Muscle layer of colon (tissue), 2 donors: ENCODE data around the gene CITED1.

Source experiments
- H3K27ac ChIP-seq: one replicate; pipeline ENCODE4 v1.7.0; 2013; ENCODE audit warnings: low read depth, mild to moderate bottlenecking, low read length, moderate library complexity
- H3K27me3 ChIP-seq, 2 donors: one replicate each; pipeline ENCODE4 v1.7.0; 2013; ENCODE audit warnings: low read length in 2 of 2, mild to moderate bottlenecking in 2 of 2; ENCODE audit not compliant: insufficient read depth in 2 of 2, control insufficient read depth in 1 of 2
- H3K36me3 ChIP-seq: one replicate; pipeline ENCODE4 v1.7.0; 2013; ENCODE audit warnings: mild to moderate bottlenecking, low read length; ENCODE audit not compliant: insufficient read depth
- H3K4me1 ChIP-seq: one replicate; pipeline ENCODE4 v1.7.0; 2013; ENCODE audit warnings: mild to moderate bottlenecking, low read length; ENCODE audit not compliant: insufficient read depth
- H3K4me3 ChIP-seq, 2 donors: one replicate each; pipeline ENCODE4 v1.7.0; 2013; ENCODE audit warnings: low read length in 2 of 2, low read depth in 1 of 2, mild to moderate bottlenecking in 1 of 2, moderate library complexity in 1 of 2
- H3K9ac ChIP-seq: one replicate; pipeline ENCODE4 v1.7.0; 2013; ENCODE audit warnings: low read length
- H3K9me3 ChIP-seq: one replicate; pipeline ENCODE4 v1.7.0; 2013; ENCODE audit warnings: mild to moderate bottlenecking, low read length
- donor health status: abdominal sarcoma.
- donor health status: Adenocarcinoma of cecum.

The CITED1 gene

GRCh38 chrX:72307646-72308051 is 1.9 kb upstream of the CITED1 start:
- H3K9ac ChIP-seq: no peak overlapping the region
- H3K36me3 ChIP-seq: no peaks in the 10 kb centered on the region
- H3K27me3 ChIP-seq: peaks cover 48 to 76% of the 10 kb centered on the region in 2 donors
- peaks cover 10% of the 10 kb centered on the region for H3K4me1 ChIP-seq
- peak overlapping the region; percentile 41 to 58 for H3K4me3 ChIP-seq
- no peak overlapping the region for H3K27ac ChIP-seq
- no peaks in the 10 kb centered on the region for H3K9me3 ChIP-seq

GRCh38 chrX:72306851-72307645 is 1.3 kb upstream of the CITED1 start:
- Histone ChIP-seq H3K9me3 (no peaks in the 10 kb centered on the region), H3K4me1 (peaks cover 10% of the 10 kb centered on the region), H3K27ac (no peak overlapping the region), H3K27me3 (peaks cover 52 to 72% of the 10 kb centered on the region in 2 donors), H3K4me3 (peak overlapping the region; percentile 41 to 58), H3K9ac (no peak overlapping the region), H3K36me3 (no peaks in the 10 kb centered on the region)

- H3K4me3 ChIP-seq: peak overlapping the region in 1 of 2 donors; percentile 58
- H3K27me3 ChIP-seq: peaks cover 60 to 75% of the 10 kb centered on the region in 2 donors
- no peak overlapping the region for H3K27ac ChIP-seq
- peaks cover 10% of the 10 kb centered on the region for H3K4me1 ChIP-seq
- H3K9me3 ChIP-seq: no peaks in the 10 kb centered on the region
- H3K36me3 ChIP-seq: no peaks in the 10 kb centered on the region
- no peak overlapping the region for H3K9ac ChIP-seq
Observed at GRCh38 chrX:72306085-72306801, 529 bp upstream of the CITED1 start.

GRCh38 chrX:72304877-72305276 is 837 bp downstream of the CITED1 start:
- H3K4me3 ChIP-seq: peak overlapping the region in 1 of 2 donors; percentile 23
- peaks cover 10% of the 10 kb centered on the region for H3K4me1 ChIP-seq
- H3K36me3 ChIP-seq: no peaks in the 10 kb centered on the region
- H3K9ac ChIP-seq: no peak overlapping the region
- no peak overlapping the region for H3K27ac ChIP-seq
- H3K27me3 ChIP-seq: peaks cover 65 to 78% of the 10 kb centered on the region in 2 donors
- H3K9me3 ChIP-seq: no peaks in the 10 kb centered on the region

GRCh38 chrX:72301781-72302180 is 3.9 kb downstream of the CITED1 start:
- Histone ChIP-seq H3K27me3 (peaks cover 55% of the 10 kb centered on the region in 2 donors), H3K36me3 (no peaks in the 10 kb centered on the region), H3K27ac (no peak overlapping the region), H3K4me1 (peaks cover 10% of the 10 kb centered on the region), H3K9ac (no peak overlapping the region), H3K4me3 (no peak overlapping the region), H3K9me3 (no peaks in the 10 kb centered on the region)

- no peak overlapping the region for H3K9ac ChIP-seq
- no peaks in the 10 kb centered on the region for H3K9me3 ChIP-seq
- no peak overlapping the region for H3K4me3 ChIP-seq
- no peaks in the 10 kb centered on the region for H3K36me3 ChIP-seq
- peaks cover 2% of the 10 kb centered on the region for H3K4me1 ChIP-seq
- no peak overlapping the region for H3K27ac ChIP-seq
- peaks cover 51 to 52% of the 10 kb centered on the region in 2 donors for H3K27me3 ChIP-seq
Observed at GRCh38 chrX:72299891-72300630, 5.7 kb downstream of the CITED1 start.

GRCh38 chrX:72297953-72298730 is 7.6 kb downstream of the CITED1 start:
- no peaks in the 10 kb centered on the region for H3K4me1 ChIP-seq
- peaks cover 31 to 33% of the 10 kb centered on the region in 2 donors for H3K27me3 ChIP-seq
- no peak overlapping the region for H3K4me3 ChIP-seq
- H3K9me3 ChIP-seq: no peaks in the 10 kb centered on the region
- H3K36me3 ChIP-seq: no peaks in the 10 kb centered on the region
- no peak overlapping the region for H3K9ac ChIP-seq
- no peak overlapping the region for H3K27ac ChIP-seq

GRCh38 chrX:72296991-72297390 is 8.7 kb downstream of the CITED1 start:
- H3K9me3 ChIP-seq: no peaks in the 10 kb centered on the region
- no peak overlapping the region for H3K27ac ChIP-seq
- no peak overlapping the region for H3K4me3 ChIP-seq

GRCh38 chrX:72295745-72296144 is 10.0 kb downstream of the CITED1 start:
- H3K27me3 ChIP-seq: peaks cover 10 to 15% of the 10 kb centered on the region in 2 donors
- H3K9ac ChIP-seq: no peak overlapping the region
- no peak overlapping the region for H3K27ac ChIP-seq
- no peaks in the 10 kb centered on the region for H3K4me1 ChIP-seq
- no peaks in the 10 kb centered on the region for H3K9me3 ChIP-seq
- H3K4me3 ChIP-seq: no peak overlapping the region
- H3K36me3 ChIP-seq: no peaks in the 10 kb centered on the region

More at GRCh38 chrX:72296991-72297390, 8.7 kb downstream of the CITED1 start:
- Histone ChIP-seq H3K4me1 (no peaks in the 10 kb centered on the region), H3K36me3 (no peaks in the 10 kb centered on the region), H3K27me3 (peaks cover 22 to 25% of the 10 kb centered on the region in 2 donors), H3K9ac (no peak overlapping the region)

- Histone ChIP-seq H3K36me3 (no peaks in the 10 kb centered on the region), H3K4me1 (no peaks in the 10 kb centered on the region), H3K27ac (no peak overlapping the region), H3K27me3 (peaks cover 6 to 14% of the 10 kb centered on the region in 2 donors), H3K9ac (no peak overlapping the region), H3K9me3 (no peaks in the 10 kb centered on the region), H3K4me3 (no peak overlapping the region)
Observed at GRCh38 chrX:72294497-72294896, 11.2 kb downstream of the CITED1 start.
